ENCODE measurements around the gene ANKS3. TPM values are rescaled to one million over a fixed set of nuclear protein-coding genes. Genes with fewer than 3 reads are reported as not detected.

Gene ANKS3
- total and polyA plus RNA-seq, 2 of the 8 experiments (the other 6 are each of a cell fraction or from before 2014, with no cell fraction given) = 15.5 to 23.9 TPM

DNA sequence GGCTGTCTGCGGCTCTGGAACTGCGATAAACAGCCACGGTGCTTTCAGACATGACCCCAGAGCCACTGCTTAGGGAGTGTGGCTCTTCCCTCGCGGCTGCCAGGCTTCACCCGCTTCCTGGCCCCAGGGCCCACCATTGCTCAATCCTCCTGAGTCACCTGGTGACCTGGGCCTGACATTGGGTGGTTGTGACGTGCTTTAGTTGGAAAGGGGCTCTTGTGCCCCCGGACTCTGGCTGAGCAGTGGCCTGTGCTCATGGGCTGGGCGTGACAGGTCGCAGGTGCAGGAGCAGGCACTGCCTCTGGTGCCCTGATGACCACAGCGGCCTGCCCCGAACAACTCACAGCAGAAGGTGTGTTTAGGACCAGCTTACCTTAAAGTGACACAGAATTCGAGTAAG, 49.3 kb downstream of the ANKS3 start:
- Histone ChIP-seq H3K56ac (replicated peaks; ENCODE audit: insufficient read length, low read depth, low read length) (no peak overlapping the region), H4K91ac (replicated peaks; ENCODE audit: insufficient read length, low read length) (no peak overlapping the region), H3K4me2 (ENCODE audit: insufficient read depth in 1 of 2, low read depth in 2 of 2, low read length in 2 of 2) (no peak overlapping the region), H2BK15ac (ENCODE audit: low read length) (no peak overlapping the region), H3K23ac (ENCODE audit: insufficient read length) (no peak overlapping the region), H2AFZ (ENCODE audit: low read length) (no peak overlapping the region), H2BK120ac (replicated peaks; ENCODE audit: low read depth, low read length) (no peak overlapping the region), H4K8ac (ENCODE audit: extremely low read depth, insufficient read depth, low read length) (no peak overlapping the region), H3K14ac (ENCODE audit: insufficient read length) (no peak overlapping the region), H3K79me1 (ENCODE audit: low read depth, low read length) (no peaks in the 10 kb centered on the region), H3K27ac (ENCODE audit: low read depth, low read length) (no peak overlapping the region), H3K18ac (ENCODE audit: extremely low read depth, low read length) (no peak overlapping the region), H3K9me3 (ENCODE audit: insufficient read depth in 2 of 2, low read depth in 1 of 2, low read length in 1 of 2) (no peaks in the 10 kb centered on the region), H4K20me1 (replicated peaks in 1 of 2; ENCODE audit: control insufficient read depth in 1 of 2, insufficient read depth in 2 of 2, low read length in 2 of 2) (peaks cover 0 to 7% of the 10 kb centered on the region in 2 experiments), H2BK12ac (ENCODE audit: low read depth, low read length) (no peak overlapping the region), H2BK20ac (ENCODE audit: low read length) (no peak overlapping the region), H3K36me3 (ENCODE audit: control insufficient read depth in 2 of 4, insufficient read depth in 4 of 4, low read length in 3 of 4) (peaks cover 2 to 18% (median 7%) of the 10 kb centered on the region in 4 experiments; a peak in 5 of 8 replicates), H3K4ac (replicated peaks; ENCODE audit: insufficient read length, low read depth, low read length) (no peak overlapping the region), H3K79me2 (ENCODE audit: control insufficient read depth in 1 of 2, insufficient read depth in 2 of 2, low read length in 2 of 2) (no peaks in the 10 kb centered on the region), H4K5ac (ENCODE audit: insufficient read length, low read depth, low read length) (no peak overlapping the region), H3K4me1 (replicated peaks in 1 of 4; ENCODE audit: control insufficient read depth in 3 of 4, insufficient read depth in 4 of 4, low read length in 3 of 4) (no peaks in the 10 kb centered on the region), H3K23me2 (ENCODE audit: low read depth, low read length) (no peaks in the 10 kb centered on the region), H3K4me3 (ENCODE audit: extremely low read depth in 1 of 4, insufficient read depth in 2 of 4, low read depth in 3 of 4, low read length in 4 of 4) (no peak overlapping the region), H3K27me3 (replicated peaks in 1 of 4; ENCODE audit: control insufficient read depth in 3 of 4, extremely low read depth in 1 of 4, insufficient read depth in 3 of 4, low read length in 3 of 4) (no peaks in the 10 kb centered on the region), H3K9ac (replicated peaks in 1 of 4; ENCODE audit: extremely low read depth in 1 of 4, low read depth in 3 of 4, low read length in 3 of 4) (no peak overlapping the region), H2AK5ac (ENCODE audit: low read depth, low read length) (no peak overlapping the region), H2BK5ac (ENCODE audit: low read depth, low read length) (no peak overlapping the region)
- DNase-seq (ENCODE audit: low read depth in 1 of 2, low spot score in 2 of 2) (no peak), FAIRE-seq (no peak)
- ChIA-PET POLR2A (ENCODE audit: partially characterized antibody) (interaction anchor here (1.1 to 1.3 kb wide), 2 partner anchors 8 to 45 kb away, joined by 3 to 6 read pairs; partner anchors contain the start of gene NUDT16L1), CTCF (ENCODE audit: partially characterized antibody) (interaction anchor here (1.0 to 1.9 kb wide), 2 partner anchors 59 to 167 kb away, joined by 3 to 5 read pairs; no protein-coding TSS in a partner anchor)
- TF ChIP-seq KDM5A (IDR thresholded peaks at IDR 0.05; ENCODE audit: low read length) = no peak
- TF ChIP-seq BCL11A (IDR thresholded peaks at IDR 0.05; ENCODE audit: low read depth in 2 of 2, low read length in 2 of 2) = no peak
- no peak for TF ChIP-seq JUN (IDR thresholded peaks at IDR 0.05; ENCODE audit: low read depth, low read length)
- no peak for TF ChIP-seq SIN3A (conservative IDR thresholded peaks at IDR 0.05 in 1 of 2, IDR thresholded peaks at IDR 0.05 in 1 of 2; ENCODE audit: low read depth in 1 of 2, low read length in 2 of 2)
- TF ChIP-seq FOSL1 (IDR thresholded peaks at IDR 0.05; ENCODE audit: insufficient read depth, low read depth, low read length) = no peak
- TF ChIP-seq BACH1 (IDR thresholded peaks at IDR 0.05; ENCODE audit: low read length) = no peak
- no peak for TF ChIP-seq ASH2L (IDR thresholded peaks at IDR 0.05; ENCODE audit: low read length)
- TF ChIP-seq CEBPB (IDR thresholded peaks at IDR 0.05; ENCODE audit: low read depth, low read length) = no peak
- no peak for TF ChIP-seq EGR1 (IDR thresholded peaks at IDR 0.05; ENCODE audit: borderline replicate concordance, low read depth, low read length)
- 92% methylated on average over 13 of the region's 13 CpGs; no CpG with 5 or more reads in 1 of the 2 experiments for WGBS, 2 experiments (ENCODE audit: extremely low coverage in 1 of 2, insufficient coverage in 1 of 2, insufficient read length in 1 of 2, insufficient replicate concordance in 2 of 2, low coverage in 1 of 2, low lambda C conversion rate in 2 of 2, missing lambda C conversion rate in 1 of 2)

Data from H1 (cell line).